ENCODE data around the gene THEM5. TPM values are rescaled to one million over a fixed set of nuclear protein-coding genes. Genes with fewer than 3 reads are reported as not detected.

The THEM5 gene
- total RNA-seq, 1 donor from 2014 or later, result not detected

- no peak for DNase-seq (ENCODE audit: low read depth in 2 of 2)
These were observed 33.4 kb downstream of the THEM5 start for GRCh38 chr1:151819976-151820623.

GRCh38 chr1:151819227-151819835, 34.2 kb downstream of the THEM5 start:
- no peak for DNase-seq (ENCODE audit: low read depth in 2 of 2)

GRCh38 chr1:151817353-151817730, 36.2 kb downstream of the THEM5 start:
- no peak for DNase-seq (ENCODE audit: low read depth in 2 of 2)

GRCh38 chr1:151816548-151817352, 36.8 kb downstream of the THEM5 start:
- DNase-seq (ENCODE audit: low read depth in 2 of 2), result no peak

- DNase-seq (ENCODE audit: low read depth in 2 of 2), result no peak
These were observed 37.7 kb downstream of the THEM5 start for GRCh38 chr1:151815716-151816327.

- no peak for DNase-seq (ENCODE audit: low read depth in 2 of 2)
These were observed 38.5 kb downstream of the THEM5 start for GRCh38 chr1:151814971-151815545.

- DNase-seq (ENCODE audit: low read depth in 2 of 2), result no peak
These were observed 39.1 kb downstream of the THEM5 start for GRCh38 chr1:151814426-151814825.

- no peak for DNase-seq (ENCODE audit: low read depth in 2 of 2)
These were observed 40.1 kb downstream of the THEM5 start for GRCh38 chr1:151813271-151813977.

GRCh38 chr1:151811181-151811580, 42.3 kb downstream of the THEM5 start:
- DNase-seq (ENCODE audit: low read depth in 2 of 2), result no peak

- no peak for DNase-seq (ENCODE audit: low read depth in 2 of 2)
These were observed 43.4 kb downstream of the THEM5 start for GRCh38 chr1:151809985-151810556.

- no peak for DNase-seq (ENCODE audit: low read depth in 2 of 2)
These were observed 44.1 kb downstream of the THEM5 start for GRCh38 chr1:151809290-151809984.

GRCh38 chr1:151807766-151808165, 45.7 kb downstream of the THEM5 start:
- DNase-seq (ENCODE audit: low read depth in 2 of 2), result no peak

- no peak for DNase-seq (ENCODE audit: low read depth in 2 of 2)
These were observed 46.4 kb downstream of the THEM5 start for GRCh38 chr1:151807131-151807530.

- DNase-seq (ENCODE audit: low read depth in 2 of 2), result no peak
These were observed 47.3 kb downstream of the THEM5 start for GRCh38 chr1:151806170-151806569.

- no peak for DNase-seq (ENCODE audit: low read depth in 2 of 2)
These were observed 48.3 kb downstream of the THEM5 start, which contains the start of gene LINGO4 for GRCh38 chr1:151805066-151805820. LINGO4 (minus strand) TSS chr1:151805419; CDS start chr1:151802704, 2,715 bp downstream.

- no peak for DNase-seq (ENCODE audit: low read depth in 2 of 2)
These were observed 49.6 kb downstream of the THEM5 start for GRCh38 chr1:151803915-151804314.

GRCh38 chr1:151803164-151803563, 50.3 kb downstream of the THEM5 start:
- no peak for DNase-seq (ENCODE audit: low read depth in 2 of 2)

- no peak for DNase-seq (ENCODE audit: low read depth in 2 of 2)
These were observed 51.1 kb downstream of the THEM5 start for GRCh38 chr1:151802372-151802771.

GRCh38 chr1:151801846-151802245, 51.7 kb downstream of the THEM5 start:
- no peak for DNase-seq (ENCODE audit: low read depth in 2 of 2)

Data from lung microvascular endothelial cell (primary cell).